ENCODE results near the gene ZEB1. TPM values are rescaled to one million over a fixed set of nuclear protein-coding genes. Genes with fewer than 3 reads are reported as not detected.

Gene ZEB1
- total and polyA plus RNA-seq, 2 of the 8 experiments (the other 6 are each of a cell fraction or from before 2014, with no cell fraction given) = 0.08 to 0.15 TPM

DNA sequence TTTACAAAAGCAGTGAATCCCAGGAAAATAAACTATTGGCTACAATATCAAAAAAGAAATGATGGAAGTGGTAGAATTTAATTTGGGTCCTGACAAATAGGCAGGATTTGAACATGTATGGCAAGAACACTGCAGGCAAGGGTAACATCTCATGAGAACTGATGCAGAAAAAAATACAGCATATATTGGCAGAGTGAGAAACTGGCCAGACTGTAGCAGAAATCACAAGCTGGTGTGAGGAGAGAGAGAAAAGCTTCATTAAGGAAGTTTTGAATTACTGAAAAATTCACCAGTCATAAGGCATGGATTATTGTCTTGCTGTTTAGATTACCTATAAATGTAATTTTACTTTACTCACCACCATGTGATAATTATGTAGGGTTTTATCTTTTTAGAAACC lies 77.4 kb downstream of the ZEB1 start (continued):
- TF ChIP-seq GTF2F1 (IDR thresholded peaks at IDR 0.05; ENCODE audit: borderline replicate concordance, low read depth, low read length) (no peak), TAF7 (optimal IDR thresholded peaks at IDR 0.05; ENCODE audit: borderline replicate concordance, low read depth, low read length) (no peak), KDM4A (IDR thresholded peaks at IDR 0.05; ENCODE audit: low read depth, low read length, severe bottlenecking) (no peak), CTBP2 (IDR thresholded peaks at IDR 0.05; ENCODE audit: borderline replicate concordance, insufficient read depth, insufficient read length, low read length) (no peak), BCL11A (IDR thresholded peaks at IDR 0.05; ENCODE audit: low read depth in 2 of 2, low read length in 2 of 2) (no peak), CHD1 (IDR thresholded peaks at IDR 0.05; ENCODE audit: low read depth, low read length) (no peak), CREB1 (IDR thresholded peaks at IDR 0.05) (no peak), JUN (IDR thresholded peaks at IDR 0.05; ENCODE audit: low read depth, low read length) (no peak), CBX5 (IDR thresholded peaks at IDR 0.05; ENCODE audit: low read depth, low read length) (no peak), RAD21 (IDR thresholded peaks at IDR 0.05 in 1 of 2, conservative IDR thresholded peaks at IDR 0.05 in 1 of 2; ENCODE audit: low read depth in 2 of 2, low read length in 2 of 2) (no peak), PHF8 (conservative IDR thresholded peaks at IDR 0.05; ENCODE audit: low read depth, low read length) (no peak), RFX5 (IDR thresholded peaks at IDR 0.05; ENCODE audit: borderline replicate concordance, low read depth, low read length) (no peak), KDM1A (IDR thresholded peaks at IDR 0.05; ENCODE audit: borderline replicate concordance, low read length) (no peak), CEBPB (IDR thresholded peaks at IDR 0.05; ENCODE audit: low read depth, low read length) (no peak), RXRA (IDR thresholded peaks at IDR 0.05; ENCODE audit: insufficient read depth, low read depth, low read length) (no peak)
- TF ChIP-seq, protein P1, sequence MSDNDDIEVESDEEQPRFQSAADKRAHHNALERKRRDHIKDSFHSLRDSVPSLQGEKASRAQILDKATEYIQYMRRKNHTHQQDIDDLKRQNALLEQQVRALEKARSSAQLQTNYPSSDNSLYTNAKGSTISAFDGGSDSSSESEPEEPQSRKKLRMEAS (IDR thresholded peaks at IDR 0.05) = no peak
